Measurements from ENCODE around the gene GPRC5D. TPM values are rescaled to one million over a fixed set of nuclear protein-coding genes. Genes with fewer than 3 reads are reported as not detected.
A peak's percentile ranks its signal among the peaks of the same experiment; 100 is the strongest.

The GPRC5D gene
- polyA plus RNA-seq, 3 donors = 0.49 TPM; not detected in 2

GRCh38 chr12:12917517-12917916 is 34.5 kb downstream of the GPRC5D start:
- no peak overlapping the region for H3K27ac Mint-ChIP-seq
- H3K9me3 ChIP-seq (replicated peaks in 1 of 2; ENCODE audit: control insufficient read depth in 1 of 2, insufficient read depth in 1 of 2, low read length in 2 of 2) = no peaks in the 10 kb centered on the region

GRCh38 chr12:12916135-12916944 is 35.6 kb downstream of the GPRC5D start:
- Histone ChIP-seq H3K27me3 (ENCODE audit: control insufficient read depth in 2 of 2, insufficient read depth in 2 of 2, low read length in 2 of 2) (no peaks in the 10 kb centered on the region), H3K9me3 (replicated peaks in 1 of 2; ENCODE audit: control insufficient read depth in 1 of 2, insufficient read depth in 1 of 2, low read length in 2 of 2) (no peaks in the 10 kb centered on the region), H3K4me2 (replicated peaks; ENCODE audit: extremely low read depth, low read length, poor library complexity, severe bottlenecking) (peak overlapping the region; percentile 43), H3K4me3 (replicated peaks in 1 of 3; ENCODE audit: low read depth in 2 of 3, low read length in 3 of 3) (peak overlapping the region in 1 of 3 experiments; percentile 45), H2AFZ (ENCODE audit: insufficient read depth, low read depth, low read length, poor library complexity, severe bottlenecking) (peak overlapping the region; percentile 74), H4K20me1 (ENCODE audit: insufficient read depth, low read length) (no peaks in the 10 kb centered on the region), H3K27ac (ENCODE audit: low read depth in 1 of 2, low read length in 2 of 2) (no peak overlapping the region), H3K9ac (ENCODE audit: insufficient read depth, low read length, poor library complexity, severe bottlenecking) (no peak overlapping the region), H3K79me2 (ENCODE audit: insufficient read depth, low read length) (no peaks in the 10 kb centered on the region), H3K4me1 (ENCODE audit: control insufficient read depth in 1 of 2, insufficient read depth in 2 of 2, low read length in 2 of 2) (peaks cover 8 to 9% of the 10 kb centered on the region in 2 donors), H3K36me3 (replicated peaks in 1 of 2; ENCODE audit: control insufficient read depth in 1 of 2, insufficient read depth in 2 of 2, low read length in 2 of 2) (no peaks in the 10 kb centered on the region)
- H3K4me3 Mint-ChIP-seq = peak overlapping the region; percentile 4 to 77
- TF ChIP-seq CTCF (IDR thresholded peaks at IDR 0.05) = peak; percentile 92
- peak; percentile 67 to 75 (median 72) for DNase-seq
- H3K36me3 Mint-ChIP-seq = no peaks in the 10 kb centered on the region
- peaks cover 20% of the 10 kb centered on the region for H3K4me1 Mint-ChIP-seq
- no peak overlapping the region for H3K27ac Mint-ChIP-seq
- H3K27me3 Mint-ChIP-seq (ENCODE audit: low read depth in 3 of 3) = peaks cover 0 to 10% (median 6%) of the 10 kb centered on the region in 3 donors
- WGBS (ENCODE audit: insufficient coverage) = 6% methylated on average over 11 of the region's 19 CpGs
- intact Hi-C loops (cut with micrococcal nuclease) = loop anchor here (5.0 to 10.0 kb wide), 5 partner anchors 66 to 316 kb away; no protein-coding TSS in a partner anchor
- H3K9me3 Mint-ChIP-seq = no peaks in the 10 kb centered on the region

More at GRCh38 chr12:12917517-12917916, 34.5 kb downstream of the GPRC5D start:
- Histone ChIP-seq H3K4me2 (replicated peaks; ENCODE audit: extremely low read depth, low read length, poor library complexity, severe bottlenecking) (no peak overlapping the region), H3K4me3 (replicated peaks in 1 of 3; ENCODE audit: low read depth in 2 of 3, low read length in 3 of 3) (no peak overlapping the region), H3K36me3 (replicated peaks in 1 of 2; ENCODE audit: control insufficient read depth in 1 of 2, insufficient read depth in 2 of 2, low read length in 2 of 2) (no peaks in the 10 kb centered on the region), H3K9ac (ENCODE audit: insufficient read depth, low read length, poor library complexity, severe bottlenecking) (no peak overlapping the region), H3K4me1 (ENCODE audit: control insufficient read depth in 1 of 2, insufficient read depth in 2 of 2, low read length in 2 of 2) (peaks cover 6 to 8% of the 10 kb centered on the region in 2 donors), H3K79me2 (ENCODE audit: insufficient read depth, low read length) (no peaks in the 10 kb centered on the region), H3K27me3 (ENCODE audit: control insufficient read depth in 2 of 2, insufficient read depth in 2 of 2, low read length in 2 of 2) (no peaks in the 10 kb centered on the region), H2AFZ (ENCODE audit: insufficient read depth, low read depth, low read length, poor library complexity, severe bottlenecking) (no peak overlapping the region), H3K27ac (ENCODE audit: low read depth in 1 of 2, low read length in 2 of 2) (no peak overlapping the region), H4K20me1 (ENCODE audit: insufficient read depth, low read length) (no peaks in the 10 kb centered on the region)
- no peak for TF ChIP-seq CTCF (IDR thresholded peaks at IDR 0.05)
- no CpG with 5 or more reads among the region's 2 CpGs for WGBS (ENCODE audit: insufficient coverage)
- Mint-ChIP-seq H3K4me1 (peaks cover 13% of the 10 kb centered on the region), H3K4me3 (no peak overlapping the region), H3K36me3 (no peaks in the 10 kb centered on the region), H3K27me3 (ENCODE audit: low read depth in 3 of 3) (peaks cover 0 to 10% (median 3%) of the 10 kb centered on the region in 3 donors), H3K9me3 (no peaks in the 10 kb centered on the region)
- intact Hi-C loops (cut with micrococcal nuclease) = loop anchor here (5.0 to 10.0 kb wide), 5 partner anchors 65 to 315 kb away; no protein-coding TSS in a partner anchor
- DNase-seq = no peak
